GM18508 (cell line): ENCODE measurements around the gene LIF.
"Not testable (repeated sequence)": the region's sequence is repeated elsewhere in the genome, so short reads cannot be mapped to it uniquely, and the experiment has no call there.

ENCODE experiments used
- ATAC-seq: cut with Tn5 transposase; IDR thresholded peaks from one replicate; pipeline ENCODE4 v1.9.1; 2021; ENCODE audit warnings: moderate number of reproducible peaks; ENCODE audit not compliant: insufficient read depth, unreplicated experiment

Gene LIF

GRCh38 chr22:30230330-30230729 is 16.2 kb downstream of the LIF start:
- ATAC-seq: no peak

GRCh38 chr22:30228509-30229359 is 17.8 kb downstream of the LIF start:
- no peak for ATAC-seq

GRCh38 chr22:30227438-30228228 is 18.9 kb downstream of the LIF start:
- ATAC-seq: no peak

- no peak for ATAC-seq
Measured at GRCh38 chr22:30226192-30226832, 20.2 kb downstream of the LIF start.

GRCh38 chr22:30225220-30225927 is 21.2 kb downstream of the LIF start:
- ATAC-seq: no peak

- no peak for ATAC-seq
Measured at GRCh38 chr22:30224161-30224857, 22.2 kb downstream of the LIF start.

GRCh38 chr22:30223303-30223702 is 23.3 kb downstream of the LIF start:
- ATAC-seq: no peak

- no peak for ATAC-seq
Measured at GRCh38 chr22:30222321-30222720, 24.2 kb downstream of the LIF start.

- ATAC-seq: no peak
Measured at GRCh38 chr22:30221121-30221992, 25.2 kb downstream of the LIF start.

- ATAC-seq: no peak
Measured at GRCh38 chr22:30220338-30221012, 26.1 kb downstream of the LIF start.

- no peak for ATAC-seq
Measured at GRCh38 chr22:30219668-30220278, 26.8 kb downstream of the LIF start.

- no peak for ATAC-seq
Measured at GRCh38 chr22:30219049-30219654, 27.4 kb downstream of the LIF start.

- no peak for ATAC-seq
Measured at GRCh38 chr22:30217698-30218560, 28.6 kb downstream of the LIF start.

- no peak for ATAC-seq
Measured at GRCh38 chr22:30216710-30217109, 29.8 kb downstream of the LIF start.

GRCh38 chr22:30216272-30216671 is 30.3 kb downstream of the LIF start:
- not testable (repeated sequence) for ATAC-seq

- no peak for ATAC-seq
Measured at GRCh38 chr22:30214703-30215407, 31.7 kb downstream of the LIF start.
